GM18499 (cell line): Measurements from ENCODE around the gene OSM.

ENCODE experiments used
- ATAC-seq: cut with Tn5 transposase; IDR thresholded peaks from one replicate; pipeline ENCODE4 v1.9.1; 2021; ENCODE audit warnings: moderate number of reproducible peaks; ENCODE audit not compliant: insufficient read depth, unreplicated experiment

The OSM gene

DNA sequence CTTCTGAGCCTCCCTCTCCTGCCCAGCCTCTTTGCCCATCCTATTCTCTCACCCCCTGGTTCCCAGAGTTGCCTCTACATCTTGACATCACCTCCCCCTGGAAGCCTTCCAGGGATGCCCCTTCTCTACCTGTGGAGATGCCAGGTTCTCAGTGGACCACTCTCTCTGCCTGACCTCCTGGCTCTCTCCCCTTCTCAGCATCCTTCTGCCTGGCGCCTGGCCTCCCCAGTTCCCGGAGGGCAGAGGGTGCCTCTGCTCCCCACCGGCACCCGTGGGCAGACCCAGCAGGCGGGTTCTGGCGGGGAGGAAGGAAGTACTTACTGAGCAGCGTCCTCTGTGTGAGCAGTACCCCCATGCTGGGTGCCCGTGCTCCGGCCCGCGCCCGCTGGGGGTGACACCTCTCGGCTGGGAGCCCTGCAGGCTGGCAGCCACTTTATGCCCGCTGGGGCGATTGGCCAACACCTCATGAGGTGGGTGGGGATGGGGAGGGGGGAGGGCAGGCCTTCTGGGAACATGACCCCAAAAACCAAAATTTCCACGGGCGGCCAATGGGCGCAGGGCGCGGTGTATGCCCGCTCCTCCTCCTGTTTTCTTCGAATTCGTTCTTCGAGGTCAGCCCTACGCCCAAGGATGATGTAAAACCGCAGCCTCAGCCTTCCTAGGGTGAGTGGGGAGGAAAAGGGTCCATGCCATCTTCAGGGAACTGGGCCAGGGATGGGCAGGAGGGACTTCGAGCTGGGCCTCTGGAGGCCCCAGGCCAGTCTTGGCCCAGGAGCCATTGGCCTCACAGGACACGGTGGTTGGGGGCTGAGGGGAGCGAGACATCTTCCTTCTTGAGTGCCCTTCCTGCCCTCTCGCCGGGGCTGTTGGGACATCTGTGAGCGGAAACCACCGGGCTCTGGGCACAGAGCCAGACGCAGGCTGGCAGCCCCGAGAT is at the start of gene OSM:
TSS of gene OSM (minus strand) at position 407 of the 937 bp plus-strand sequence. CDS start at position 355, 52 bp downstream.
- ATAC-seq: no peak

DNA sequence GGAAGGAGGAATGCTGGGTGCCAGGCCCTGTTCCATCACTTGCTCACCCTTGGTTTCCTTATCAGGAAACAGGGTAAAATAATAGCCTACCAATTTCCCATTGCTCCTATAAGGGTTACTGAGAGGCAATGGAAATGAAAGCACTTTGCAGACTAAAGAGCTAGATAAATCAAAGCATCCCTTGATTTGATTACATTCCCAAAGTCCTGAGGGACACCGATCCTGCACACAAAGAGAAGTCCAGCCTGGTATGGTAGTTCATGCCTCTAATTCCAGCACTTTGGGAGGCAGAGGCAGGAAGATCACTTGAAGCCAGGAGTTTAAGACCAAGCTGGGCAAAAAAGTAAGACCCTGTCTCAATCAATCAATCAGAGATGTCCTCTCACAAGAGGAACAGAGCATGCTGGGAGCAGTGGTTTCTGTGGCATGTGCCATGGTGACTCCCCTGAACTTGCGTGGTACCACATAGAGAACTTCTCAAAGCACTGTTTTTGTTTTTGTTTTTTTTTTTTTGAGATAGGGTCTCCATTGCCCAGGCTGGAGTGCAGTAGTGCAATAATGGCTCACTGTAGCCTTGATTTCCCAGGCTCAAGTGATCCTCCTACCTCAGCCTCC is 49.4 kb upstream of the OSM start:
- no peak for ATAC-seq

DNA sequence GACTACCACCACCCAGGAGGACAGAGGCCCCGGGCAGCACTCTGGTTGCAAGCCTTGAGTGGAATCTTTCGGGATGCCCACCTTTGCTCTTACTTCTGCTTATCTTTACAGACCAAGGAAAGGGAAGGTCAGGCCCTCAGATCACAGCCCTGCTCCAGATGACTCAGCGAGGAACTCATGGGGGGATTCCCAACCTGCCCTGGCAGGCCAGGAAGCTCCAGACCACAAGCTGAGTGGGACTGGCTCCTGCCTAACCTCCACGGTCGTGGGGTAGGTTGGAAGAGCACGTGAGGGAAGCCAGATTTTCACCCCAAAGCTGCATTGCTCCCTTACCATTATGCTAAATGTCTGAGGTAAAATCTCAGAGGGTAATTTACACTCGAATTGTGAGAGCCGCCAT is 48.3 kb upstream of the OSM start:
- ATAC-seq: no peak

DNA sequence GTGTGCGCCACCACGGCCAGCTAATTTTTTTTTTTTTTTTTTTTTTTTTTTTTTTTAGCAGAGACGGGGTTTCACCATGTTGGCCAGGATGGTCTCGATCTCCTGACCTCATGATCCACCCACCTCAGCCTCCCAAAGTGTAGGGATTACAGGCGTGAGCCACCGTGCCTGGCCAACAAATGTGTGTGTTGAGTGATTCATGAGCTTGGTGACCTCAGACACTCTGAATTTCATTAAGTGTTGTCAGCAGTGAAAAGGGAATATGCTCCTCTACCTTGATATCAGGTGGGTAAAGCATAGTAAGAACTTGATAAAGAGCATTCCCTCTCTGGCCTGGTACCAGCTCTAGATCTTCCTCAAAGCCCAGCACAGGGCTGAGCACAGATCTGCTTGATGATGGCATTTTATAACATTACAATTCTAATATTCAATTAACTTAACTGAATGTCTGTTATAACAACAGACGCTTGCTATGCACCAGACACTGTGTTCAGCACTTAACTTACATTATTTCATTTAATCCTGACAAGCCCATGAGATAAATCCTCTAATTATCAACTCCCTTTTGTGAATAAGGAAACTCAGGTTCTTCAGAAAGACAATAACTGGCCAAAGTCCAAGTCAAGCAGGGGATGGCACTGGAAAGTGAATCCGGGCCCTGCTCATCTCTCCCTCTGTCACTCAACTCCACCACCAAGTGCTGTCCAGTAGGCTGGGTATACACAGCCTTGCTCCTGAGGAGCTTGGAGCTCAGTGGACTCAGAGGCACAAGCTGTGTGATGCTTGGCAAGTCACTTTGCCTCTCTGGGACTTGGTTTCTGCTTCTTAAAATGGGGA is 47.1 kb upstream of the OSM start:
- ATAC-seq: no peak

DNA sequence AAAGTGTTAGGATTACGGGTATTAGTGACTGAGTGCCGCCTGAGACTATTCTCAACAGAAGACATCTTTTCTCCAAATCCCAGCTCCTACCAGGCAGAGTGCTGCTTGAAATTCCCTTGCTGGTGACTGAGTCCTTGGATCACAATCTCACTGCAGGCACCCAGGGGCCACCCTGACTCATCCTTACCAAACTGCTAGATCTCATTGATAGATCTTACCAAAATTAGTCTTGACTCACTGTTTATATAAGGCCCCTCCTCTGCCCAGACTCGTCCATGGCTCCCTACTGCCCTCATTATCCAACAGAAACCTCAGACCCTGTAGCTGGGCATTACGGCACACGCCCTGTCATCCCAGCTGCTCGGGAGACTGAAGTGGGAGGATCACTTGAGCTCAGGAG is 45.4 kb upstream of the OSM start:
- ATAC-seq: no peak

DNA sequence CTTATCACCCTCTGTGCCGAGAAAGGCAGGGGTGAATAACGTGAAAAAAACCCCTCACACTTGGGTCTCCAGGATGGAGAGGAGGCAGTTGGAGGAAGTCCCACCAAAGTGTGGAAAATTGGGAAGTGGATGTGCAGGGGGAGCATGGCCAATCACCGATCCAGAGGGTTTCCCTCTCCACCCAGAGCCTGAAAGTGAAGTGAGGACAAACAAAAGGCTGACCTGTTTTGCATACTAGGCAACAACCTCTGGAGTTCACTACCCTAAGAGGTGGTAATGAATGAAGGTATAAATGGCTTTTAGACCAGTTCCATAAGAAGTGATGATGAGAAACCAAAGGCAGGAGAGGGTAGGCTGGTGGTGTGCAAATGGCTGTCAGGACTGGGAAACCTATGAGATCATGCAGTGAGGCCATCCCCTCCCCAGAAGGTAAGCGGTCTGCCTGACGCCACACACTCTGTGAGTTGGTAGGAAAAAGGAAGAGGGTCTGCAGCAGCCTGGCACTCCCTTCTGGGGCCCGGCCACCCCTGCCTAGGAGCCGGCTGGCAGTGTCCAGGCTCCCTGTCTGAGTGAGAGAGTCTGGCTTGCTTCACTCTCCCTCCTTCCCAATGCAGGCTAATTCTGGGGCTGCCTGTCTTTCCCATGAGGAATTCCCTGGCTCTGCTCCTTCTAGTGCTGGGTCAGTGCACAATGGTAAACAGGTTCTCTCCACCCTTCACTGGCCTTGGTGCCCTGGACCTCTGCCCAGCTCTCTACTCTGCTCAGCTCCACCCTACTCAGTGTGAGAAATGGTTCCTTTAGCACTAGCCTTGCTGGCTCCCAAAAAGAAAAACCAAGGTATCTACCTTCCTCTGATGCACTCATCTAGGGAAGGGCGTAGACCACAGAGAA is 44.5 kb upstream of the OSM start:
- ATAC-seq: no peak

DNA sequence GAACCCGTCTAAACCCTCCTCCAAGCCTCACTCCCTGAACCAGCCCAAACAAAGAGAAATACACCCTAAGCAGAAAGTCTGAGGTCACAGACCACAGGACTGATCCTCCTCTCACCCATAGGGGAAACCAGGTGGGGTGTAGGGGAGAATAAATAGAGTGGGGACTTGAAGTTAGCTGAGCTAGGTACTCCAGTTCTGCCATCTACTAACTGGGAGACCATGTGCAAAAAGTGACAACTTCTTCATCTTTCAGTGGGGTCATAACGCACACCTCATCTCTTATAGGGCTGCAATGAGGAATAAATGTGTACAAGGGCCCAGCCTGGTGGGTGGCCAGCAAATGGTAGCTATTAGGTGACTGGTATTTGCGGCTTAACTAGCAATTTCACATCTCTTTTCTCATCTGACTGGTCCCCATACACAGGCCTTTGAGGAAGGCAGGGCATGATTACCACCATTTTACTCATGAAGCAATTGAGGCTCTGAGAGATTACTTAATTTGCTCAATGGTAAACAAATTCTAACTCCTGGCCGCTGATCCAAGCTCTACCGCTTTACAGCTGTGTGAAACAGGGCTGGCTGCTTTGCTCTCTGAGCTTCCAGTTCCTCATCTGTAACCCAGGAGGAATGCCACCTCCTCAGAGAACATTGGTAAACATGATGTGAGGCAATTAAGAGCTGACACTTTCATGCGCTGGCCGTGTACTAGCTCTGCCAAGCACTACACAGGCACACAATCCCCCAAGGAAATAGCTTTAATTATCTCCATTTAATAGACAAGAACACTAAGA is 43.5 kb upstream of the OSM start:
- ATAC-seq: no peak

DNA sequence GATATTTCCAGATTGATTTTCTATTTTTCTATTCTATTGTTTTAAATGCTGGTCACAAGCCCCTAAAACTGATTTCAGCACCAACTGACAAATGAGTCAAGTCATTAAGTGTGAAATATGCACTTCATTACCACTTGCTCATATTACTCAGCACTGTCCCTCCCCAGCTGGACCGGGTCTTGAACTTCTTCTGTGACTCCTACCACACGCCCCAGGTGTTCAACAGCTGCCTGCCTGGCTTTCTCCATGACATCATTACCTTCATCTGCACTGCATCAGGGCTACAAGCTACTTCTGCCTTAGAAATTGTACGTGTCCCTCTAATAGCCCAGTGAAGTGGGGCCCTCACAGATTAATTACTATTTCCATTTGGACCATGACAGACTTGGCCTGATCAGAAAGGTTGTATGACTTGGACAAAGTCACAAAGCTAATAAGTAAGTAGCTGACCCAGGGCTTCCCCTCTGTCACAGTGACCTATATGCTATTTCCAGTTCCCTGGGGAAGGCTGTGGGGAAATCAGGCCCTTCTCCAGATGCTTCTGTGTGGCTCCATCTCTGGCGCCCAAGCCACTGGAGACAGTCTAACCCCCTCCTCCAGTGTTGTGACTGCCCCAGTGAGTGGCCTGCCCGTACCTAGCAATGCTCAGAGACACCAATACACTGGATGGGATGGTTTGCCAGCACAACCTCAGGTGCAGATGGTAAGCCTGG is 42.0 kb upstream of the OSM start:
- ATAC-seq: no peak

DNA sequence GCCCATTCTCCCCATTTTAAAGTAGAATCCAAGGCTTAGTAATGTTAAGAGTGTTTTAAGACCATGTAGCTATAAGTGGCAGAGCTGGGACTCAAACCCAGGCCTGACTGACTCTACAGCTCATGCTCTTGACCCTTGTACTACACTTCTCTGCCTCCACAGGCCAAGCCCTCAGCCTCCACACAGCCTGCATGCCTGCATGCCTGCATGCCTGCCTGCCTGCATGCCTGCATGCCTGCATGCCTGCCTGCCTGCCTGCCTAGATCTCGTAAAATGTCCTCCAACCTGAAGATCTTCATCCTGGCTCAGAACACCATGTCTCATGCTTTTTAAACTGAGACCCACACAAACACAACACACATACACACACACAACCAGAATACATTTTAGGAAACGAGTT is 41.4 kb upstream of the OSM start:
- no peak for ATAC-seq

DNA sequence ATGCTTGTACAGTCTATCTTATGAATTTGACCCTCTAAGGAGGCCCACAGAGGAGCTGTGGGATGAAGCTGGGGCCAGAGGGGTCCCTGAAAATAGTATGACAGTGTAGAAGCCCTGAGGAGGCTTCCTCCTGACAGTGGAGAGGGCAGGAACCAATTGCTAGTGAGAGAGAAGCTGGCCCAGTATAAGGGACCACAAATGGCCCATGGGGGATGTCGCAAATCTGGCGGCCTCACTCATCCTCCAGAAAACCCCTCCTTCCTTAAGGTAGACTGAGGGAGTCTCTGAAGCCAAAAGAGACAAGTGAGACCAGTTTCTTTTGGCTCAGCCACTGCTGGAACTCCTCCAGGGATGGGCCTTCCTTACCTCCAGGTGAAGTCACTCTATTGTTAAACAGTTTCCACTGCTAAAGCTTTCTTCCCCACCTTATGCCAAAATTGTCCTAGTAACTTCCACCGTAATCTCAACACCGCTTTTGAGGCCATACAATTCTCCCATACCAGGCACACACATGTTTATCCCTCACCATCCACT is 40.5 kb upstream of the OSM start:
- ATAC-seq: no peak

DNA sequence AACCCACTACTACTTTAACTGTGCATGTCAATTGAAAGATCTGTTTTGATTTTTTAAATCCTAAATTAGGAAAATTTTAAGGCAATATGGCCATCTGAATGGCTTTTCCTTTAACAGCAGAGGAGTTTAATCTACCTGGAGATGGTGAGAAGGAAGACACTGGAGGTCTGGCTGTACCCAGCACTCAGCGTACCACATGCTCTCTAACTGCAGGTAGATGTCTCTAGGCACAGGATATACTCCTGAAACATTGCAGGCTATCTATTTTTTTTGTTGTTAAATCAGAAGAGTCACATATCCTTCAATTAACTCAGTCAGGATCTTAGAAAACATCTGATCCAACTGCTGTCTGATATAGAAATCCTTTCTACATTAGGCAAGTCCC is 40.0 kb upstream of the OSM start:
- ATAC-seq: no peak

DNA sequence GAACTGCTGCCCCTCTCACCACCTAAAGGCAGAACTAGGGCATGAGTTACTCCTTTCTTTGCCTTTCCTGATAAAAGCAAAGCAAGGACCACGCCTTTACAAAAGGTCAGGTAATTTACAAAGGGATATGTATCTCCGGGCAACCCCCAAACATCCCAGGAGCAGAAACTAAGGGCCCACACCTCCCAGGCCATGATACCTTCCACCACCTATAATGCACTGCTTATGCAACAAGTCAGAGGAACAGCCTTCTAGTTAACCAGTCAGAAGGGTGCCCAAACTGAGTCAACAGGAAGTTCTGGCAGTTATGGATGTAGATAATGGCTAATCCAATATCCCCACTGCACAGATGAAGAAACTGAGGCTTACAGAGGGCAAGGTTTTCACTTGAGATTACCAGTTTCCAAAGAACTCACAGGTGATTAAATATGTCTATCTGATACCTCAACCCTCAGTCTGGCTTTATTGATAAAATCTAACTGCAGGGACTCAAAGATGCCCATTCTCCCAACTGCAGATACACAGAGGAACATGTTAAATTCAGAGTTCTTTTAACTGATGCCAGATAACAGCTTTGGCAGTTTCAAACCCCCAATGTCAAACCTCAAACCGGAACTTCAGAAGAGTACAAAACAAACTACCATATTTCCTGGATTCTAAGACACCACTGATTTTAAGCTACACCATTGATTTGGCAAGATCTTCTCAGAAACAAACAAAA is 39.4 kb upstream of the OSM start:
- no peak for ATAC-seq

DNA sequence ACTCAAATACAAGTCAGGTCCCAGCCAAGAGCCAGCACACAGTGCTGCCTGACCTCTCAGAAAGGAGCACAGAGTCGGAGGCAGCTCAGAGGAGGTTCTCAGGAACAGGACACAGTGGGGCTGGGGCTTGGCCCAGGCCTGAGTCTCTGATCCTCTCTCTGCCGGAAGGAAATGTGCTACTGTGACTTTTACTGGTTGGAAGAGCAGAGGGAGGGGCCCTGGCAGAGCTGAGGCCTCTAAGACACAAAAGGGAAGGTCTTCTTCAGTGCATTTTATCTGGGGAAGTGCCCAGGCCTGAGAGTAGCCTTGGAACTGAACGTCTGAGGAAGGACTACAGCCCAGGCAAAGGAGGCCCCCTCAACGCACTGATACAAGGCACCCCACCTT is 38.9 kb upstream of the OSM start:
- ATAC-seq: no peak

DNA sequence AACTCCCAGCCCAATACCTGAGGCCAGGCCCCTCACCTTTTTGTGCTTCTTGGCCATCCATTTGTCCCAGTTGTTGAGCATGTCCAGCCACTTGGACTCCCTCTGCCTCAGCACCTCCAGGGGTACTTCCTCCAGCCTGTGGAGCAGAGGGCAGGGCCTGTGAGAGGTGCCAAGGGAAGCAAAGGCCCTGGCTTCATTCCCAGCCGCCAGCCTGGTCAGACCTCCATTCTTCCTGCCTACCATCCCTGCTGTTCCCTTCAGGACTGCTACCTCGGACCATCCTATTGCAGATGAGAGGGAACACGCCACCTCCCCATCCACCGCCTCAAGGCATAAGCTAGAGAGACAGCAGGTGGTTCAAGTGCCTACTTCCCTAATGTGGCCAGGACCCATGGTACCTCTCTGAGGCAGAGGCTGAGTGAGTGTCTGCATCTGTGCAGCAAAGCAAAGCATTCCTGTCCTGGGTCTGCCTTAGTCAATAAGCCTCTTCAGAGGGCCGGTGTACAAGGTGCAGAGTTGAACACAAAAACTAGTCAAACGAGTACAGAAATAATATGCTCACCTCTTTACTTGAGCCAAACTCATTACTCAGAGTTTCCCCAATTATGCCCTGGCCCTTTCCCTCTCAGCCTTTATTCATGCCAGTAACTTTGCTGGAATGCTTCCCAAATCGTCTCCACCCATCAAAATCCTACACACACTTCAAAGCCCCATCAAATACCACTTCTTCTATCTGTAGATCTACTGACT is 38.0 kb upstream of the OSM start:
- ATAC-seq: no peak

DNA sequence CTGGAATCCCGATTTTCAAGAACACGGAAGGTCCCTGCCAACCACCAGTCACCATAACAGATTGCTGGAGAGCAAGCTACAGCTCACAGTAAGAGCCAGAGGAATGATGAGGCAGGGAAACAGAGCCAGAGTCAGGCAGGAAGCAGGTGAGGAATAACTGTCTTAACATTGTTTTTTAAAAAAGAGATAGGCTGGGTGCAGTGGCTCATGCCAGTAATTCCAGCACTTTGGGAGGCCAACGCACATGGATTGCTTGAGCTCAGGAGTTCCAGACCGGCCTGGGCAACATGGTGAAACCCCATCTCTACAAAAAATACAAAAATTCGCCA is 36.1 kb upstream of the OSM start:
- ATAC-seq: no peak

DNA sequence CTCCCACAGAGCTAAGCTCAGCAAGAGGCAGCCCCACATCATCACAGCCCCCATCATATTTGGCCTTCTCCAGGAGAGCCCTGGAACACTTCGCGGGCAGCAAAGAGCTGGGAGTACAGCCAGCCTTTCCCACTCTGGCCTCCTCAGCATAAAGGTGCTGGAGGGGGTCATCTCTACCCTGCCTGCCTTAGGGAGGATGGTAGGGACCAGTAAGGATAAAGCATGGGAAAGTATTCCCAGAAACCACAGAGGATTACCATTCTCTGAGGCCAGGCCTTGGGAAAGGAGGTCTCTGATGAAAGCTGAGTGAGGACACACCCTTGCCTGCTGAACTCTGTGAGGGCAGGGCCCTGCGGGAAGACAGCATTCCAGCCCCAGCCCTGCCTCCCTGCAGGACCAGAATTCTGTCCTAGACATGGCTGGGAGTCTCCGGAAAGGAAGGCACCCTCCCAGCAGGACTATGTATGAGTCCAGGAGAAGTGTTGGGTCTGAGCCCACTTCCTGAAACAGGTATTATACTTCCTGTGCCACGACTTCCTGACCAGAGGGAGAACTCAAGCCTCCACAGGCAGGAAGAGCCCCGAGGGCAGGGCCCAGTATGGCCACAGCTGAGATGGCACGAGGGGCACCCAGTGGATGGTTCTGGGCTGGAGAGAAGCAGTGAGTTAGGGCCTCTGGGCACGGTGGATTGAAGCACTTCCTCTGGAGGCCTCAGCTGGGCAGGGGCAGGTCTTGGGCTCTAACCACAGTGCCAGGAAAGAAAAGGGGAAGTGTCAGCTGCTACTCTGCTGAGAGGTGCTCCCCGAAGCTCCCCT is 35.6 kb upstream of the OSM start:
- no peak for ATAC-seq
